Ovary (tissue), 3 donors: ENCODE data around the gene NDUFA13.

Experiments used
- CTCF ChIP-seq, 3 donors: fragments of 450-650 bp in 2 of 3; fragments of 200-600 bp in 1 of 3; IDR thresholded peaks; one replicate each; pipeline versions ENCODE4 v1.5.1 to v1.8.0; 2016 to 2022; ENCODE audit warnings: antibody characterized with exemption in 3 of 3, mild to moderate bottlenecking in 1 of 3
- POLR2A ChIP-seq: fragments of 450-650 bp; IDR thresholded peaks from one replicate; pipeline ENCODE4 v1.6.1; 2017; ENCODE audit warnings: antibody characterized with exemption, mild to moderate bottlenecking, moderate library complexity
- donor health status: DM: no; HTN: no; CAD: no.

- no peak for TF ChIP-seq POLR2A
- TF ChIP-seq CTCF (IDR thresholded peaks at IDR 0.05): no peak
Observed at GRCh38 chr19:19550972-19551852, 35.2 kb downstream of the NDUFA13 start.
